LNCAP (cell line): ENCODE results near the gene BTBD1.

Source experiments
- CTCF ChIP-seq: fragments of 450-650 bp; IDR thresholded peaks from 2 replicates; pipeline ENCODE4 v1.5.1; 2017; ENCODE audit warnings: mild to moderate bottlenecking

BTBD1 gene

GRCh38 chr15:83030021-83030420 lies 37.0 kb downstream of the BTBD1 start:
- TF ChIP-seq CTCF = no peak

GRCh38 chr15:83018436-83018835 lies 48.6 kb downstream of the BTBD1 start:
- no peak for TF ChIP-seq CTCF

GRCh38 chr15:83016906-83017305 lies 50.1 kb downstream of the BTBD1 start:
- TF ChIP-seq CTCF = no peak

GRCh38 chr15:83015361-83015760 lies 51.7 kb downstream of the BTBD1 start:
- TF ChIP-seq CTCF = no peak

GRCh38 chr15:83014205-83014653 lies 52.8 kb downstream of the BTBD1 start:
- no peak for TF ChIP-seq CTCF

- no peak for TF ChIP-seq CTCF
These were observed 54.4 kb downstream of the BTBD1 start for GRCh38 chr15:83012636-83013035.

GRCh38 chr15:83012076-83012426 lies 55.0 kb downstream of the BTBD1 start:
- TF ChIP-seq CTCF = no peak
